GM19397 (cell line): ENCODE measurements around the gene HSFY2.
"Not testable (repeated sequence)": the region's sequence is repeated elsewhere in the genome, so short reads cannot be mapped to it uniquely, and the experiment has no call there.

Source experiments
- ATAC-seq: cut with Tn5 transposase; IDR thresholded peaks from one replicate; pipeline ENCODE4 v1.9.1; 2021; ENCODE audit warnings: mild to moderate bottlenecking, moderate library complexity; ENCODE audit not compliant: unreplicated experiment

HSFY2 gene

GRCh38 chrY:18773635-18774034, at the start of gene HSFY2:
TSS of gene HSFY2 (minus strand) at chrY:18773735. CDS start at chrY:18773618, 117 bp downstream.
- ATAC-seq: not testable (repeated sequence)

- not testable (repeated sequence) for ATAC-seq
Observed at GRCh38 chrY:18815751-18816150, 42.2 kb upstream of the HSFY2 start.

- ATAC-seq: not testable (repeated sequence)
Observed at GRCh38 chrY:18788757-18789406, 15.3 kb upstream of the HSFY2 start.

- not testable (repeated sequence) for ATAC-seq
Observed at GRCh38 chrY:18754077-18754476, 19.5 kb downstream of the HSFY2 start.

GRCh38 chrY:18753133-18753815, 20.3 kb downstream of the HSFY2 start:
- ATAC-seq: not testable (repeated sequence)

- not testable (repeated sequence) for ATAC-seq
Observed at GRCh38 chrY:18723714-18724113, 49.8 kb downstream of the HSFY2 start.
